ENCODE data around the gene RNF115.

RNF115 gene

DNA sequence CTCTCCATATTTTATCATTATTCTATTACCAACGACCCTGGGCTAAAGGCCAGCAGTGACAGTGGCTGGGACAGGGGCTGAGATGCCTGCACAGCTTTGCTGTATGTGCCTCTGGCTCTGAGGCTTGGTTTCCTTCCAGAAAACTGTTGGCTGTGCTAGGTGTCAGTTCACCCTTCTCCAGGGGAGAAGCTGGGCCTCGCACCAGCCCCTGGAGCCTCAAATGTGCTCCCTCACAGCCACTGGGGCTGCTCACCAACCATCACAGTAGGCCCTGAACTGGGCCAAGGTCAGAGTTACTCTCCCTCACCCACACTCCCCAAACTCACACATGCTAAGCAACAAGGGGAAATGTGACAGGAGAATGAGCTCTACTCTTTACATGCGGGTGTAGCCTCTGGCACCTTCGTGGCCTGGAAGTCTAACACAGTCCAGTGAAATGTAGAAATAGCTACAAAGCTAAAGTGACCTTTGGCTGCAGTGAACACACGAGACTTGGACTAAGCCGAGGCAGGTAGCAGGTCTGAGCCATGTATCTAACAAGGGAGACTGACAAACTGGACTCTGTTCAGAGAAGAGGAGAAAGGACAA lies 109.3 kb downstream of the RNF115 start:
- no peaks in the 10 kb centered on the region for H3K9me3 ChIP-seq (replicated peaks in 1 of 2; ENCODE audit: control insufficient read depth in 2 of 2, insufficient read depth in 1 of 2, low read depth in 1 of 2, low read length in 2 of 2)
- H3K23ac ChIP-seq (ENCODE audit: low read depth, low read length, poor library complexity), result no peak overlapping the region
- DNase-seq (ENCODE audit: low spot score), result no peak
- no peak overlapping the region for H2BK120ac ChIP-seq (ENCODE audit: low read depth, low read length)
- H3K27ac ChIP-seq (replicated peaks; ENCODE audit: low read length), result no peak overlapping the region
- H2BK12ac ChIP-seq (ENCODE audit: low read length), result no peak overlapping the region
- peaks cover 10 to 12% of the 10 kb centered on the region in 2 donors for H3K4me1 ChIP-seq (ENCODE audit: control insufficient read depth in 2 of 2, insufficient read depth in 1 of 2, low read depth in 1 of 2, low read length in 2 of 2)
- H2BK5ac ChIP-seq (ENCODE audit: low read length), result no peak overlapping the region
- peak overlapping the region; percentile 57 for H2AFZ ChIP-seq (ENCODE audit: low read length)
- no peak overlapping the region for H2BK15ac ChIP-seq (ENCODE audit: low read length)
- H4K91ac ChIP-seq (ENCODE audit: low read depth, low read length, poor library complexity), result no peak overlapping the region
- no peaks in the 10 kb centered on the region for H3K79me1 ChIP-seq (ENCODE audit: low read depth, low read length)
- H3K27me3 ChIP-seq (ENCODE audit: control insufficient read depth in 3 of 3, insufficient read depth in 3 of 3, low read depth in 1 of 3, low read length in 3 of 3), result peaks cover 0 to 5% (median 0%) of the 10 kb centered on the region in 3 experiments
- peak overlapping the region; percentile 75 for H4K8ac ChIP-seq (ENCODE audit: low read depth, low read length)
- no peaks in the 10 kb centered on the region for H3K36me3 ChIP-seq (replicated peaks in 1 of 2; ENCODE audit: control insufficient read depth in 2 of 2, insufficient read depth in 2 of 2, low read length in 2 of 2)
- H2AK5ac ChIP-seq (ENCODE audit: low read depth, low read length), result no peak overlapping the region
- H3K4ac ChIP-seq (ENCODE audit: low read length), result no peak overlapping the region
- H3K14ac ChIP-seq (ENCODE audit: low read length), result no peak overlapping the region
- H3K9ac ChIP-seq (ENCODE audit: low read depth, low read length, poor library complexity), result no peak overlapping the region
- WGBS, 2 donors (ENCODE audit: extremely low coverage in 2 of 2, insufficient read length in 2 of 2, insufficient replicate concordance in 1 of 2), result no CpG with 5 or more reads among the region's 6 CpGs
- H3K4me3 ChIP-seq (ENCODE audit: low read length in 2 of 2), result no peak overlapping the region
- H3K4me2 ChIP-seq (ENCODE audit: insufficient read depth, low read length, poor library complexity, severe bottlenecking), result no peak overlapping the region
- H3K18ac ChIP-seq (ENCODE audit: low read length), result no peak overlapping the region

DNA sequence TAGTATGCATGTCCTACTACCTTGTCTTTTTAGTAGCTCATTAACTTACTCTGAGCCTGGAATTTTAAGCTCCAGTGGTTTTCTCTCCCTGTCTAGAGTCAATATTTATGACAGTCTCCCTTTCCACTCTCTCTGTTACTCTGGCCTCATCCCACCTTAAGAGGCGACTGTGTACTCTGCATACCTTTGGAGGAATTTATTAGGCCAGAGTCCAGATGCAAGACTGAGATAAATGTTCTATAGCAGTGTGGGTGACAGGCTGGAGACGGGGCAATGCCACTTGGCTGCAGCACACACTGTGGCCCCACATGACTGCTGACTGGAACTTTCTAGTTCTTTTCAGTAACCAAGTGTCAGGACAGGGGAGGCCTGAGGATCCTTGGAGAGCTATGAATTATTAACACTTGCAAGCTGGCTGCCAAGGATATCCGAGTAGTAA lies 112.7 kb downstream of the RNF115 start:
- no peak for DNase-seq (ENCODE audit: low spot score)
- no peaks in the 10 kb centered on the region for H3K9me3 ChIP-seq (replicated peaks in 1 of 2; ENCODE audit: control insufficient read depth in 2 of 2, insufficient read depth in 1 of 2, low read depth in 1 of 2, low read length in 2 of 2)
- H3K9ac ChIP-seq (ENCODE audit: low read depth, low read length, poor library complexity), result no peak overlapping the region
- no peak overlapping the region for H2BK120ac ChIP-seq (ENCODE audit: low read depth, low read length)
- H2AK5ac ChIP-seq (ENCODE audit: low read depth, low read length), result no peak overlapping the region
- H2BK15ac ChIP-seq (ENCODE audit: low read length), result no peak overlapping the region
- no peak overlapping the region for H3K23ac ChIP-seq (ENCODE audit: low read depth, low read length, poor library complexity)
- no peak overlapping the region for H3K14ac ChIP-seq (ENCODE audit: low read length)
- peaks cover 0 to 14% (median 0%) of the 10 kb centered on the region in 3 experiments for H3K27me3 ChIP-seq (ENCODE audit: control insufficient read depth in 3 of 3, insufficient read depth in 3 of 3, low read depth in 1 of 3, low read length in 3 of 3)
- no peaks in the 10 kb centered on the region for H3K79me1 ChIP-seq (ENCODE audit: low read depth, low read length)
- no peak overlapping the region for H3K4me2 ChIP-seq (ENCODE audit: insufficient read depth, low read length, poor library complexity, severe bottlenecking)
- H3K4me3 ChIP-seq (ENCODE audit: low read length in 2 of 2), result no peak overlapping the region
- H2AFZ ChIP-seq (ENCODE audit: low read length), result no peak overlapping the region
- no peak overlapping the region for H3K4ac ChIP-seq (ENCODE audit: low read length)
- no peak overlapping the region for H4K91ac ChIP-seq (ENCODE audit: low read depth, low read length, poor library complexity)
- no peak overlapping the region for H2BK12ac ChIP-seq (ENCODE audit: low read length)
- no peaks in the 10 kb centered on the region for H3K36me3 ChIP-seq (replicated peaks in 1 of 2; ENCODE audit: control insufficient read depth in 2 of 2, insufficient read depth in 2 of 2, low read length in 2 of 2)
- no CpG with 5 or more reads among the region's 3 CpGs for WGBS, 2 donors (ENCODE audit: extremely low coverage in 2 of 2, insufficient read length in 2 of 2, insufficient replicate concordance in 1 of 2)
- H3K18ac ChIP-seq (ENCODE audit: low read length), result no peak overlapping the region
- H2BK5ac ChIP-seq (ENCODE audit: low read length), result no peak overlapping the region
- H3K4me1 ChIP-seq (ENCODE audit: control insufficient read depth in 2 of 2, insufficient read depth in 1 of 2, low read depth in 1 of 2, low read length in 2 of 2), result peaks cover 10 to 12% of the 10 kb centered on the region in 2 donors
- no peak overlapping the region for H3K27ac ChIP-seq (replicated peaks; ENCODE audit: low read length)
- no peak overlapping the region for H4K8ac ChIP-seq (ENCODE audit: low read depth, low read length)

DNA sequence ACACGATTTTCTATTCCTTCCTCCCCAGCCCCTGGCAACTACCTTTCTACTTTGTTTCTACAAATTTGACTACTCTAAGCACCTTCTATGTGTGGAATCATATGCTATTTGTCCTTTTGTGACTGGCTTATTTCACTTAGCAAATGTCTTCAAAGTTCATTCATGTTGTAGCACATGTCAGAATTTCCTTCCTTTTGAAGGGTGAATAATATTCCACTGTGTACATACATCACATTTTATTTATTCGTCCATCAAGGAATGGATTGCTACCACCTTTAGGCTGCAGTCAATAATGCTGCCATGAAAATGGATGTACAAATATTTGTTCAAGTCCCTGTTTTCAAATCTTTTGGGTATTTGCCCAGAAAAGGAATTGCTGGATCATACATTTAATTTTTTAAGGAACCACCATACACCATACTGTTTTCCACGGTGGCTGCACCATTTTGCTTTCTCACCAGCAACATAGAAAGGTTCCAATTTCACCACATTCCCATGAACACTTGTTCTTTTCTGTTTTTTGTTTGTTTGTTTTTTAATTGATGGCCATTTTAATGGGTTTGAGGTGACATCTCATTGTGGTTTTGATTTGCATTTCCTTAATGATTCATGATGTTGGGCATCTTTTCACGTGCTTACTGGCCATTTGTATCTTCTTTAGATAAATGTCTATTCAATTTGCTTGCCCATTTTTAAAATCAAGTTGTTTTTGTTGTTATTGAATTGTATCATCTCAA lies 113.4 kb downstream of the RNF115 start:
- H2BK12ac ChIP-seq (ENCODE audit: low read length), result no peak overlapping the region
- no peak overlapping the region for H2AK5ac ChIP-seq (ENCODE audit: low read depth, low read length)
- no peak overlapping the region for H3K9ac ChIP-seq (ENCODE audit: low read depth, low read length, poor library complexity)
- no peaks in the 10 kb centered on the region for H3K79me1 ChIP-seq (ENCODE audit: low read depth, low read length)
- peaks cover 0 to 14% (median 0%) of the 10 kb centered on the region in 3 experiments for H3K27me3 ChIP-seq (ENCODE audit: control insufficient read depth in 3 of 3, insufficient read depth in 3 of 3, low read depth in 1 of 3, low read length in 3 of 3)
- no peak overlapping the region for H2BK5ac ChIP-seq (ENCODE audit: low read length)
- no peak overlapping the region for H3K4me3 ChIP-seq (ENCODE audit: low read length in 2 of 2)
- H3K18ac ChIP-seq (ENCODE audit: low read length), result no peak overlapping the region
- no peak overlapping the region for H4K8ac ChIP-seq (ENCODE audit: low read depth, low read length)
- no peaks in the 10 kb centered on the region for H3K36me3 ChIP-seq (replicated peaks in 1 of 2; ENCODE audit: control insufficient read depth in 2 of 2, insufficient read depth in 2 of 2, low read length in 2 of 2)
- no peak overlapping the region for H2AFZ ChIP-seq (ENCODE audit: low read length)
- no peak overlapping the region for H3K27ac ChIP-seq (replicated peaks; ENCODE audit: low read length)
- WGBS, 2 donors (ENCODE audit: extremely low coverage in 2 of 2, insufficient read length in 2 of 2, insufficient replicate concordance in 1 of 2), result no CpG with 5 or more reads among the region's 4 CpGs
- H3K14ac ChIP-seq (ENCODE audit: low read length), result no peak overlapping the region
- H3K4me2 ChIP-seq (ENCODE audit: insufficient read depth, low read length, poor library complexity, severe bottlenecking), result no peak overlapping the region
- H3K4ac ChIP-seq (ENCODE audit: low read length), result no peak overlapping the region
- H2BK15ac ChIP-seq (ENCODE audit: low read length), result no peak overlapping the region
- no peak for DNase-seq (ENCODE audit: low spot score)
- H4K91ac ChIP-seq (ENCODE audit: low read depth, low read length, poor library complexity), result no peak overlapping the region
- no peak overlapping the region for H2BK120ac ChIP-seq (ENCODE audit: low read depth, low read length)
- H3K4me1 ChIP-seq (ENCODE audit: control insufficient read depth in 2 of 2, insufficient read depth in 1 of 2, low read depth in 1 of 2, low read length in 2 of 2), result peaks cover 7 to 9% of the 10 kb centered on the region in 2 donors
- H3K9me3 ChIP-seq (replicated peaks in 1 of 2; ENCODE audit: control insufficient read depth in 2 of 2, insufficient read depth in 1 of 2, low read depth in 1 of 2, low read length in 2 of 2), result no peaks in the 10 kb centered on the region
- H3K23ac ChIP-seq (ENCODE audit: low read depth, low read length, poor library complexity), result no peak overlapping the region

DNA sequence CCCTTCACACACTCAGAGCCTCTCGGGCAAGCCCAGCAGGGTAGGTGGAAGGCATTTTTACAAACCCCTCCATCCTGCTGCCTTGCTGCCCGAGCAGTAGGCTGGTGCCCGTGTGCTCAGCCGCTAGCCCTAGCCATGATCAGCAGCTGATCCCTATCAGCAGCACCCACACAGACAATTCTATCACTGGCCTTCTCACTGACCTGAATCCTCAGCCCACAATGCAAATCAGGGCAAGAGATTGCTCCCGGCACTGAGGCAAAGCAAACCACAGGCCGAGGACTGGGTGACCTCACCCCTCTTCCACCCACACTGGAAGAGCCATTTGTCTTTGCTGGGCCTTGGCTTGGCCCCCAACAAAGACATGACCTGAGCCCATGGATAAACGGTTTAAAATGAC lies 115.8 kb downstream of the RNF115 start:
- H2BK120ac ChIP-seq (ENCODE audit: low read depth, low read length), result no peak overlapping the region
- H3K4ac ChIP-seq (ENCODE audit: low read length), result no peak overlapping the region
- peaks cover 0 to 14% (median 0%) of the 10 kb centered on the region in 3 experiments for H3K27me3 ChIP-seq (ENCODE audit: control insufficient read depth in 3 of 3, insufficient read depth in 3 of 3, low read depth in 1 of 3, low read length in 3 of 3)
- no peak overlapping the region for H4K91ac ChIP-seq (ENCODE audit: low read depth, low read length, poor library complexity)
- H3K14ac ChIP-seq (ENCODE audit: low read length), result no peak overlapping the region
- H3K9ac ChIP-seq (ENCODE audit: low read depth, low read length, poor library complexity), result no peak overlapping the region
- H3K36me3 ChIP-seq (replicated peaks in 1 of 2; ENCODE audit: control insufficient read depth in 2 of 2, insufficient read depth in 2 of 2, low read length in 2 of 2), result no peaks in the 10 kb centered on the region
- no peak overlapping the region for H3K18ac ChIP-seq (ENCODE audit: low read length)
- no peak for DNase-seq (ENCODE audit: low spot score)
- H3K27ac ChIP-seq (replicated peaks; ENCODE audit: low read length), result no peak overlapping the region
- no peak overlapping the region for H2AK5ac ChIP-seq (ENCODE audit: low read depth, low read length)
- H2BK12ac ChIP-seq (ENCODE audit: low read length), result no peak overlapping the region
- H3K4me3 ChIP-seq (ENCODE audit: low read length in 2 of 2), result no peak overlapping the region
- H4K8ac ChIP-seq (ENCODE audit: low read depth, low read length), result no peak overlapping the region
- no peaks in the 10 kb centered on the region for H3K79me1 ChIP-seq (ENCODE audit: low read depth, low read length)
- no peak overlapping the region for H3K23ac ChIP-seq (ENCODE audit: low read depth, low read length, poor library complexity)
- H2AFZ ChIP-seq (ENCODE audit: low read length), result peak overlapping the region; percentile 32
- H2BK15ac ChIP-seq (ENCODE audit: low read length), result no peak overlapping the region
- WGBS, 2 donors (ENCODE audit: extremely low coverage in 2 of 2, insufficient read length in 2 of 2, insufficient replicate concordance in 1 of 2), result no CpG with 5 or more reads among the region's 7 CpGs
- peaks cover 7 to 9% of the 10 kb centered on the region in 2 donors for H3K4me1 ChIP-seq (ENCODE audit: control insufficient read depth in 2 of 2, insufficient read depth in 1 of 2, low read depth in 1 of 2, low read length in 2 of 2)
- no peak overlapping the region for H2BK5ac ChIP-seq (ENCODE audit: low read length)
- no peaks in the 10 kb centered on the region for H3K9me3 ChIP-seq (replicated peaks in 1 of 2; ENCODE audit: control insufficient read depth in 2 of 2, insufficient read depth in 1 of 2, low read depth in 1 of 2, low read length in 2 of 2)
- H3K4me2 ChIP-seq (ENCODE audit: insufficient read depth, low read length, poor library complexity, severe bottlenecking), result no peak overlapping the region

Measured in neuronal stem cell (in vitro differentiated cells).